Stromal cell of bone marrow (primary cell): ENCODE results near the gene C14orf39.

Experiments
- DNase-seq: peaks from one replicate; pipeline ENCODE4 v3.0.0-alpha.2; 2012; ENCODE audit warnings: low read depth

C14orf39 gene

GRCh38 chr14:60485598-60486251 is at the start of gene C14orf39:
TSS of gene C14orf39 (minus strand) at chr14:60486063. CDS start at chr14:60485078, 985 bp downstream.
- peak; percentile 8 for DNase-seq

- DNase-seq = no peak
These were observed 46.6 kb upstream of the C14orf39 start for GRCh38 chr14:60532442-60532841.

- DNase-seq = no peak
These were observed 29.8 kb upstream of the C14orf39 start for GRCh38 chr14:60515511-60516289.

- no peak for DNase-seq
These were observed 29.1 kb upstream of the C14orf39 start for GRCh38 chr14:60514741-60515491.

GRCh38 chr14:60514378-60514740 is 28.5 kb upstream of the C14orf39 start:
- no peak for DNase-seq

GRCh38 chr14:60512973-60513571 is 27.2 kb upstream of the C14orf39 start:
- DNase-seq = no peak

GRCh38 chr14:60512126-60512525 is 26.3 kb upstream of the C14orf39 start:
- DNase-seq = no peak

- no peak for DNase-seq
These were observed 25.2 kb upstream of the C14orf39 start for GRCh38 chr14:60510951-60511599.

- no peak for DNase-seq
These were observed 24.5 kb upstream of the C14orf39 start for GRCh38 chr14:60510254-60510950.

GRCh38 chr14:60509438-60510253 is 23.8 kb upstream of the C14orf39 start:
- no peak for DNase-seq

GRCh38 chr14:60508707-60509437 is 23.0 kb upstream of the C14orf39 start, which contains the start of gene SIX6:
TSS of gene SIX6 (plus strand) at chr14:60509146. CDS start at chr14:60509399, 253 bp downstream.
- DNase-seq = no peak

- DNase-seq = no peak
These were observed 22.5 kb upstream of the C14orf39 start for GRCh38 chr14:60508363-60508706.

- DNase-seq = no peak
These were observed 21.3 kb upstream of the C14orf39 start for GRCh38 chr14:60506985-60507829.

GRCh38 chr14:60506462-60506984 is 20.7 kb upstream of the C14orf39 start:
- DNase-seq = no peak

- DNase-seq = no peak
These were observed 20.1 kb upstream of the C14orf39 start for GRCh38 chr14:60506010-60506409.

GRCh38 chr14:60505448-60505847 is 19.6 kb upstream of the C14orf39 start:
- no peak for DNase-seq

- no peak for DNase-seq
These were observed 16.7 kb upstream of the C14orf39 start for GRCh38 chr14:60502541-60502940.

GRCh38 chr14:60495946-60496345 is 10.1 kb upstream of the C14orf39 start:
- DNase-seq = no peak

- no peak for DNase-seq
These were observed 4.4 kb upstream of the C14orf39 start for GRCh38 chr14:60490270-60490669.
